ENCODE data around the gene PLEKHO1. TPM values are rescaled to one million over a fixed set of nuclear protein-coding genes. Genes with fewer than 3 reads are reported as not detected.
"Not testable (repeated sequence)": the region's sequence is repeated elsewhere in the genome, so short reads cannot be mapped to it uniquely, and the experiment has no call there.

Gene PLEKHO1, protein sequence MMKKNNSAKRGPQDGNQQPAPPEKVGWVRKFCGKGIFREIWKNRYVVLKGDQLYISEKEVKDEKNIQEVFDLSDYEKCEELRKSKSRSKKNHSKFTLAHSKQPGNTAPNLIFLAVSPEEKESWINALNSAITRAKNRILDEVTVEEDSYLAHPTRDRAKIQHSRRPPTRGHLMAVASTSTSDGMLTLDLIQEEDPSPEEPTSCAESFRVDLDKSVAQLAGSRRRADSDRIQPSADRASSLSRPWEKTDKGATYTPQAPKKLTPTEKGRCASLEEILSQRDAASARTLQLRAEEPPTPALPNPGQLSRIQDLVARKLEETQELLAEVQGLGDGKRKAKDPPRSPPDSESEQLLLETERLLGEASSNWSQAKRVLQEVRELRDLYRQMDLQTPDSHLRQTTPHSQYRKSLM
- polyA plus RNA-seq (ENCODE audit: insufficient read length in 10 of 10), result 10 to 100 TPM; 64.0 to 93.4 (median 78.0) TPM
- long read RNA-seq, donor 1, transcript PLEKHO1-201 (6 exons, 2,050 nt), result major isoform, 36 of 58 reads
- long read RNA-seq, donor 1, transcript PLEKHO1-205 (5 exons, 1,025 nt), result minor isoform, 13 of 58 reads
- long read RNA-seq, donor 1, partial matches to known transcripts, result 5 of 58 reads
- long read RNA-seq, donor 1, other reads (novel, unspliced or antisense), result 0 of 58 reads
- long read RNA-seq, donor 2, transcript PLEKHO1-201 (6 exons, 2,050 nt), result major isoform, 24 of 32 reads
- long read RNA-seq, donor 2, transcript PLEKHO1-205 (5 exons, 1,025 nt), result minor isoform, 5 of 32 reads
- long read RNA-seq, donor 2, partial matches to known transcripts, result 0 of 32 reads
- long read RNA-seq, donor 2, other reads (novel, unspliced or antisense), result 0 of 32 reads
- long read RNA-seq, donor 3, result 0 reads
- long read RNA-seq, donor 4, transcript PLEKHO1-201 (6 exons, 2,050 nt), result major isoform, 27 of 34 reads
- long read RNA-seq, donor 4, partial matches to known transcripts, result 0 of 34 reads
- long read RNA-seq, donor 4, other reads (novel, unspliced or antisense), result 0 of 34 reads
- long read RNA-seq, donor 5, transcript PLEKHO1-201 (6 exons, 2,050 nt), result major isoform, 23 of 25 reads
- long read RNA-seq, donor 5, partial matches to known transcripts, result 0 of 25 reads
- long read RNA-seq, donor 5, other reads (novel, unspliced or antisense), result 0 of 25 reads
- long read RNA-seq, donor 6, transcript PLEKHO1-205 (5 exons, 1,025 nt), result minor isoform, 14 of 51 reads
- long read RNA-seq, donor 6, transcript PLEKHO1-201 (6 exons, 2,050 nt), result major isoform, 24 of 51 reads
- long read RNA-seq, donor 6, partial matches to known transcripts, result 5 of 51 reads
- long read RNA-seq, donor 6, other reads (novel, unspliced or antisense), result 6 of 51 reads
- long read RNA-seq, donor 7, transcript PLEKHO1-205 (5 exons, 1,025 nt), result minor isoform, 8 of 29 reads
- long read RNA-seq, donor 7, transcript PLEKHO1-201 (6 exons, 2,050 nt), result major isoform, 19 of 29 reads
- long read RNA-seq, donor 7, partial matches to known transcripts, result 0 of 29 reads
- long read RNA-seq, donor 7, other reads (novel, unspliced or antisense), result 0 of 29 reads
- long read RNA-seq, donor 8, transcript PLEKHO1-201 (6 exons, 2,050 nt), result major isoform, 18 of 25 reads
- long read RNA-seq, donor 8, transcript PLEKHO1-205 (5 exons, 1,025 nt), result minor isoform, 5 of 25 reads
- long read RNA-seq, donor 8, partial matches to known transcripts, result 0 of 25 reads
- long read RNA-seq, donor 8, other reads (novel, unspliced or antisense), result 0 of 25 reads
- long read RNA-seq, donor 9, partial matches to known transcripts, result 0 of 3 reads
- long read RNA-seq, donor 9, other reads (novel, unspliced or antisense), result 0 of 3 reads

DNA sequence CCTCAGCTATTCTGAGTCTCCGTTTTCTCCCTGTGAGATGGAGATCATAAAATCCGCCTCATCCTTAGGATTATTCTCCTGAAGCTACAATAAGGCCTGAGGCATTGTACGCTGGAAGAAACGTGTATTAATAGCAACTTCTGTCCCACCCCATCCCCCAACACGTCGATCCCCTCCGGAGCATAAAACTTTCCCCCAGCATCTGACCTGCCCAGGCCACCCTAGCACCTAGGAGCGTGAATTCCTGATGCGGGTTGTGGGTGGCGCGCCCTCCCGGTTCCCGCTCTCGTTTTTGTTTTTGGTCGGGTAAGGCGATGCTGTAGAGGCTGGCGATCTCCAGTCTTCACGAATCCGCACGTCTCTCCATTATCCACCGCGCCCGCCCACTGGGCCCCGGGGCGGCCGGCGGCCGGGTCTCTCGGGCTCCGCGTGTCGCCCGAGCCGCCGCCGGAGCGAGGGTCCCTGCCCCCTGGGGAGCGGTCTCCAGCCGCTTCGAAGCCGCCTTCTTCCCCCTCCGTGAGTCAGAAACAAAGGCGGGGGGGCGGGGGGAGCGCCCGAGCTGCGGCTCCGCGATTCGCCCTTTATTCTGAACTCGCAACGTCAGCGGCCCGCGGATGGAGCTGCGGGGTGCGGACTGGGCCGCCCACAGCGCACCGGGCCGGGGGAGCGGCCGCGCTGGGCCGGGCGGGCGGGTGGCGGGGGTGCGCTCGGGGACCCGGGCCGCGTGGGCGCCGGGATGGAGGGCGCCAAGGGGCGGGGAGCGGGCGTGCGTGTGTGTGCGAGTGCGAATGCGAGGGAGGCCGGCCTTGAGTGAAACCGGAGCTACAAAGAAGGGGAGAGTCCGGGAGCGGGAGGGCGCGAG, at the start of gene PLEKHO1:
PLEKHO1 (plus strand) TSS at position 646 of the 862 bp plus-strand sequence. CDS start 342 bp downstream, outside the sequence.
- peak; percentile 82 to 91 (median 84) for DNase-seq

DNA sequence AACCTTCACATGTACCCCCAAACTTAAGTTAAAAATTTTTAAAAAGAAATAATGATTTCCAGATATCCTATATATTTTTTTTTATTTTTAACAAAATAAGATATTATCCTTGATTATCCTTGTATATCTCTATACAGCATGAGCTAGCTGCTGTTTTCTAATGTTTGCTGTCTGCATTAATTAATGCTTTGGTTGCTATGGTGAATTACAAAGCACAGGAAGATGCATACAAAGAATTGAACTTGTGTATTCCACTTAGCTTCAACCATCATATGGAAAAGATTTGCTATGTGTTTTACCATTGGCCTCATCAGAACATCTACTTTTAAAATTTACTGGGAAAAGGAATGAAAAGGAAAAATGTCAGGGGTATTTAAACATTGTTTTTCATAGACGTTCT, 46.7 kb upstream of the PLEKHO1 start:
- peak in 1 of 3 donors; percentile 11 for DNase-seq

DNA sequence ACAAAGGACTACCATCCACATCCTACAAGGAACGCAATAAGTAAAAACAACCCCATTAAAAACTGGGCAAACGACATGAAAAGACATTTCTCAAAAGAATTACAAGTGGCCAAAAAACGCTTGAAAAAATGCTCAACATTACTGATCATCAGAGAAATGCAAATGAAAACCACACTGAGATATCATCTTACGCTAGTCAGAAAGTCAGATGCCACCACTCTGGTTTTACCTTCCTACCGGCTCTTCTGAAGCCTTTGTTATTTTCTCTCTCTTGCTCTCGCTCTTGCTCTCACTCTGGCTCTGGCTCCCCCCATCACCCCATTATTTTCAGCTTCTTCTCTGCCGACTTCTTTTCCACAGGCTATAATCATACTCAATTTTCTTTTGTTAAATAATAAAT, 43.4 kb upstream of the PLEKHO1 start:
- no peak for DNase-seq

DNA sequence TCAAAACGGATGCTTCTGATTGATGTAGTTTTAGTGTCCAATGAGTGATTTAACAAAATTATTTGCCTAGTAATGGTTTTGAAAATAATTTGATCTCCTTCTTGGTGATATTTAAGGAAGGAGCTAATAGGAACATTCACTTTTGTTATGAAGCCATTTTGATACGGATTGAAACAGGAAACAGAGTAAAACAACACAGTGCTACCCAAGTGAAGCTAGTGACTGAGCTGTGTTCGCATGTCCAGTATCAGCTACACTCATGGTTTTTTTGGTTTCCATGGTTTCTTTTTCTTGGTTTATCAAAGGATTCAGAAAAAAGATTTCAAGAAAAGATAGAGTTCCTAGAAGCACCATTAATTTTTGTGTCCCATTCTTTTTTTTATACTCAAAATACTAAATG, 40.1 kb upstream of the PLEKHO1 start:
- no peak for DNase-seq

DNA sequence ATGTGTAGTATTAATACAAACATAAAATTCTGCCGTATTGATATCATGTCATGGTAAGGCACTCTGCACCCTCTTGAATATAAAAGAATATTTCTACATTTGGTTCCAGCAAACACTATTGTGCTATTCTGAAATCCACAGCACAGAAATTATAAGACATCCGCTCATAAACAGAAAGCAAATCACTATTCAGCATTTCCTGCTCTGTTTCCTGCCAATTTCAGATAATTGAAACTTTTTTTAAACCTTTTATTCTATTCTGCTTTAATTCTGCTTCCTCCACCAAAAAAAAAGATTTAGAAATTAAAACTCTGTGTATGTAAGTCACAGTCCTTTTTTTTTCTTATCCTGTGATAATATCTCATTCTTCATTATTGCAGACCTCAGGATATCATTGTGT, 39.6 kb upstream of the PLEKHO1 start:
- DNase-seq, result no peak

DNA sequence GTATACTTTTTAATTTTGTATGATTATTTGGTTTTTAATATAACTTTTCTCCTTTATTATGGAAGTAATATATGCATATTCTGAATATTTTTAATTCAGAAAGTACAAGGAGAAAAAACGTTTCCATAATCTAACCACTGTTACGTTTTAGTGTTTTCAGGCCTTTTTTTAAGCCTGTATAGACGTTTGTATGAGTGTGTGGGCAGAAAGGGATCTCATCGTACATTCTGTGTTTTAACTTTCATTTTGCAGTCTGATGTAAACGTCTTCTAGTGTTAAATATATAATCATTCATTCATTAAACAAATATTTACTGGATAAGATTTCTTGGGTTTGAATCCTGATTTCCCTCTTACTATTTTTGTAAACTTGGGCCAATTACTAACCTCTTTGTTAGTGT, 38.0 kb upstream of the PLEKHO1 start:
- DNase-seq, result no peak

DNA sequence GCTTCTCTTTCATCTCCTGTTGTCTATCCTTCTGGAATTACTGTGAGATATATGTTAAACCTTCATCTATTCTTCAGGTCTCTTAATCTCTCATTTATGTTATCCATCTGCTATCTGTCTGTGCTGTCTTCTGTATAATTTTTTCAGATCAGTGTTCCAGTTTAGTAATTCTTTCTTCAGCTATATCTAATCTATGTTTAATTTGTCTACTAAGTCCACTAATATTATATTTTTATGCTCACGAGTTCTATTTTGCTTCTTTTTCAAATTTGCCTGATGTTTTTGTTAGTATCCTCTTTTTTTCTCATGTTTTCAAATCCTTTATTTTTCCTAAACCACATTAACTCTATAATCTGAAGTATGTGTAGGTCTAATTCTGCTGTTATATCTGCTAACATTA, 34.6 kb upstream of the PLEKHO1 start:
- DNase-seq, result no peak

DNA sequence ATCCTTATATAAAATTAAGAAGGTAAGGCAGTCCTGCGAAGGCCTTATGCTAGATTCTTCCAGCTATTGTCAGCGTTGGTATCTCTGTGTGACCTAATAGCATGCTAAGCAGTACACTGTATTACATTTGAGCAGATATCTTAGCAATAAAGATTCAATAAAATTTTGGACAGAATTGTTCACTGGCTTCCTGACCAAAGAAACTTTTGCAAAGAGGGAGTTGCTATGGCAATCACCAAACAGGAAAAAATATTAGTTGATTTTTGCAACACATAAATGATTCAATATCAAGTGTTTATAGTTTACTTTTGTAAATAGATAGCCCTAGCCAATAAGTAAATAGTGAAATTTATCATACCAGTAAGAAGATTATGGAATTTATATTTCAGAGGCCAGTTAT, 31.0 kb upstream of the PLEKHO1 start:
- DNase-seq, result peak; percentile 18 to 74 (median 52)

DNA sequence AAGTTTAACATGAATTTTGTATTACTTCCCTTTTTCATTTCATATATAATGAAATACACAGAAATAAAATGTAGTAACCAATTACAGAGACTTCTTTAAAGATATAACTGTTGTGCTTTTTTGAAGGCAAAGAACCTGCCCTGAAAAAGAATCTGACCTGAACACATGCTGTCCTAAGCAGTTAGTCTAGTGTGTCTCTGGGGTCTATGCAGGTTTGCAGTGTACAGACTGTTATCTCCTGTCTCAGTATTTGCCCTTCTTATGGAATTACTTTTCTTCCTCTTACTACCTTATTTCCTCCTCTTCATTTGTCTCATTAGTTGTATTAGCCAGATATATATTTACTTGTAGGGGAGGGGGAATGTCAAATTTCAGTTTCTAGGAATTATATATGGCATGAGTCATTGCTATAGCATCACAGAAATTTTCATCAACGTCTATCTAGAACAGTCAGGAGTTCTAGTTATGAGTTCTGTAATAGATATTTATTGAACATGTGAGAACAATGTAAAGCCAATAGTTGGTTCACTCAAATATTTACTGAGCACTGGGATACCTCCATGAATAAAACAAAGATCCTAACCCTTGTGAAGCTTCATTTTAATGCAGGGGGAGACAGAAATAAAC, 28.4 kb upstream of the PLEKHO1 start:
- DNase-seq, result no peak

DNA sequence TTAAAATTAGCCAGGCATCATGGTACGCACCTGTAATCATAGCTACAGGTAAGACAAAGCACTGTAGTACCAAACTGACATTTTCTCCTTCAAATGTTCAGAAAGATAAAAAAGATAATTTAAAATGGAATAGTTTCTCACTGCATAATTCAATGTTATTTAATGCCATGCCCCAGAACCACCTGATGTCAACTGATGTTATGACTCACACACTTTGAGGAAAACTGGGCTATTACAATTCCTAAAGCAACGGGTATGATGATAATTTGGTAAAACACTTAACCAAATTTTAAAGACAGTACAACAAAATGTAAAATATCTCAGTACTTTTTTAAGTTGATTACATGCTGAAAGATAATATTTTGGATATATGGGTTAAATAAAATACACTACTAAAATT, 22.9 kb upstream of the PLEKHO1 start:
- DNase-seq, result no peak

DNA sequence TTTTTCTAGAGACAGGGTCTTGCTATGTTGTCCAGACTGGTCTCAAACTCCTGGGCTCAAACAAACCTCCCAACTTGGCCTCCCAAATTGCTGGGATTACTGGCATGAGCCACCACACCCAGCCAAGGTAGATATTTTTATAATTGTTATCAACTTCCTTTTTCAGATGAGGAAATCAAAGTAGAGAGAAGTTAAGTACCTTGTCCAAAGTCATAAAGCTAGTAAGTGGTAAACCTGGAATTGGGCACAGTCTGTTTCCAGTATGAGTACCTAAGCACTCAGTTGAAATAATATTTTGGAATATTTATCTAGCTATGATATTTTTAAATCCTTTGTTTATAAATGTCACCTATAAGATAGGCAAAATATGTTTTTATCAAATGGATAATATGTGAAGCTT, 22.3 kb upstream of the PLEKHO1 start:
- no peak for DNase-seq

DNA sequence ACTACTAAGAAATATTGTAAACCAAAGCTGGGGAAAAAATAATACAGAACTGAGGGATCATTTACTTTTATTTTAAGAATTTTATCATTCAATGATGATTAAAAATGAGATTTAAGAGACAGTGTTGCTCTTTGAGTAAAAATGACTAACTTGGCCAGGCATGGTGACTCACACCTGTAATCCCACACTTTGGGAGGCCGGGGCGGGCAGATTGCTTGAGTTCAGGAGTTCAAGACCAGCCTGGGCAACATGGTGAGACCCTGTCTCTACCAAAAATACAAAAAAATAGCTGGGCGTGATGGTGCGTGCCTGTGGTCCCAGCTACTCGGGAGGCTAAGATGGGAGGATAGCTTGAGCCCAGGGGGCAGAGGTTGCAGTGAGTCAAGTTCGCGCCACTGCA, 21.8 kb upstream of the PLEKHO1 start:
- no peak for DNase-seq

DNA sequence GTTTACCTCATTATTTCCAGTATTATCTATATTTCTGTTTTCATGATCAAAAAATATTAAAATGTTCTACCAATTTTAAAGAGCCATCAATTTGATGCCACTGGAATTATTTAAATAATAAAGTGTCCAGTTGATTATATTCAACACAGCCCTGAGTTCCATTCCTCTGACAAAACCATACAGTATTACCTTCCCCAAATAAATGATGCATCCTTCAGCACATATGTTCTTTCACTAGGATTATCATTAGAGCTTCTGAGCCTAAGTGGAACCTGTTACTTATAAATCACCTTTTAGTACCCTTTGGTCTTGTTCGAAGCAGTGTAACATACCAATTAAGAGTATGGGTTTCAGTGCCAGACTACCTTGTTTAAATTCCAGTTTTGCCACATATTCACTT, 17.3 kb upstream of the PLEKHO1 start:
- no peak for DNase-seq

DNA sequence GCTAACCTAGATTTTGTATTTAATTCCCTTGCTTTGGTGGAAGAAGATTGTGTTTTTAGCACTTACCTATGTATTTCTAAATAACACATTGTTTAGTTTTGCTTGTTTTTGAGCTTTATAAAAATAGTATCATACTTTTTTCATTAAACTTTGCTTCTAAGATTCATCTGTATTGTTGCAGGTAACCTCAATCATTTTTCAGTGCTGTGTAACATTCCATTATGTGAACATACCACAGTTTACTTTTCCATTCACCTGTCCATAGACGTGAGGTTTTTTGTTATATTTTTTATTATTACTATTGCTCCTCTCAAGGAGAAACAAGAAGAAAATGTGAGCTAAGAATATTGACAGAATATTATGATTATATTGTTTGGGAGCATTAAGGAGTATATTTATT, 15.2 kb upstream of the PLEKHO1 start:
- no peak for DNase-seq

DNA sequence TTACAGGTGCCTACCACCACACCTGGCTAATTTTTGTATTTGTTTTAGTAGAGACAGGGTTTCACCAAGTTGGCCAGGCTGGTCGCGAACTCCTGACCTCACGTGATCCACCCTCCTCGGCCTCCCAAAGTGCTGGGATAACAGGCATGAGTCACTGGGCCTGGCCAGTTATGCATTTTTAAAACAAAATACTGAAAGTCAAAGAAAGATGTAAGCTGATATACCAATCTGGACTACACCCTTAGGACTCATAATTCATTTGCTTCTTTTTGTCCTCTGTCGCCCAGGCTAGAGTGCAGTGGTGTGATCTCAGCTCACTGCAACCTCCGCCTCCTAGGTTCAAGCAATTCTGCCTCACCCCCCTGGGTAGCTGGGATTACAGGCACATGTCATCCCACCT, 14.3 kb upstream of the PLEKHO1 start:
- not testable (repeated sequence) for DNase-seq

DNA sequence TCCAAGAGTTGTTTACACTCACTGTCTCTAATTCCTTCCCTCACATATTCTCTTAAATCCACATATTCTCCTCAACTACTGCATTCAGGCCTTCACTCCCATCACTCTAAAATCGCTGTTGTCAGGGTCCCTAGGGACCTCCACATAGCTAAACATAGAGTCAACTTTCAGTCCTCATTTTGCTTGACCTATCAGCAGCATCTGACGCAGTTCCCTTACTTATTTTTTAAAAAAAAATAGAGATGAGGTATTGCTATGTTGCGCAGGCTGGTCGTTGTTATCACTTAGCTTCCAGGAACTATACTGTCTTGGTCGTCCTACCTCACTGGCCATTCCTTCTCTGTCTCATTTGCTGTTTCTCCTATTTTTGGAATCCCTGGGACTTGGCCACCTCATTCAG, 11.7 kb upstream of the PLEKHO1 start:
- DNase-seq, result peak in 1 of 3 donors; percentile 18

DNA sequence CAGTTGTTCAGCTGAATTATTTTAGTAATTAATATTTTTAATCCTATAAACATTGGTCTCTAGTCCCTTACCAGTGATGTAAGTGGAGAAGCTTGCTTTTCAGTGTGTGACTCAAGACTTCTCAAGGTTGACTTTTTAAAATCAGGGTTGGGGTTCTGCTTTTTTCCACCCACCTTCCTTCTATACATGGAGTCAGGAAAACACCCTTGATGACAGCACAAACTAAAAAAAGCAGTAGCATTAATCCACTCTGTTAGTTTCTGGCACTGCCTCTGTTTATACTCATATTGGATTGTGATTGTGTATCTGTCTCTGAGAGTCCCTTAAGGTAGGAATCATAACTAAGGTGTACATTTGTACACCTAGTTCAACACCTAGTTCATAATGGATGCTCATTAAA, 8.3 kb upstream of the PLEKHO1 start:
- no peak for DNase-seq

DNA sequence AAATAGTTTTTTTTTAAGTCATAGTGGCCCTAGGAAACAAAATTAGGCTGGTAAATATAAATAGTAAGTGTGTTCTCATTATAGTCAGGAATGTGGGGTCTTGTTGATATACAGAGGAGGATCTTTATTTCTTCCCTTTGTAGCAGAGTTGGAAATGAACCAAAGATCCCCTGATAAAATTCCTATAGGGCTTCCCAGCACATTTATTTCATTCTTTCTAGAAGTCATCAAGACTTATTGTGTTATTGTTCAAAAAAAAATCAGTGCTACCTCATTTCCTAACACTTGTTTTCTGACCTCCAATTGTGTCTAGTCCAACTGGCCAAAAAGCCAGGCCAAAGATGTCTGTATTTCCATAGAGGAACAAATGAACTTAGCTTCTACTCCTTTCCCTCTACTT, 7.6 kb upstream of the PLEKHO1 start:
- DNase-seq, result no peak

DNA sequence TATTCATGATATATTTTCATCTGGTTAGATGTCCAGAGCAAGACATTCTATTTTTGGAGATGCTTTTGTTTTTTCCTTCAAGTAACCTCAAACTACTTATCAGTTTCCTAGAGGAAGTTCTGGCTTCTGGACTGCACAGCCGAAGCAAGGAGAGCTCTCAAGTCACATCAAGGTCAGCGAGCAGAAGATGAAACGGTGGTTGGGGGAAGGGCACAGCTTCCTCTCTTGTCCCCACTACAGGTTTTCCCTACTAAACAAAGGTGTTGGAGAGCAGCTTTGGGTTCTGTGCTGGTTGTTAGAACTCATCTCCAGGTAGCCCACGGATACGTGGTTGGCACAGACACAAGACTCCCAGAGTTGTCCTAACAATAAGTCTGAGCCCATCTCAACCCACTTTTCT, 5.1 kb upstream of the PLEKHO1 start:
- DNase-seq, result peak in 1 of 3 donors; percentile 13
